ENCODE measurements around the gene TCF4. TPM values are rescaled to one million over a fixed set of nuclear protein-coding genes. Genes with fewer than 3 reads are reported as not detected.
A peak's percentile ranks its signal among the peaks of the same experiment; 100 is the strongest.

The TCF4 gene
- total RNA-seq, 1 experiment from 2014 or later, result 104 TPM

GRCh38 chr18:55539240-55539639, 48.8 kb downstream of the TCF4 start:
- TF ChIP-seq ARID4B (CRISPR knock-in tag; IDR thresholded peaks at IDR 0.05; ENCODE audit: borderline replicate concordance) (no peak), ZNF396 (CRISPR knock-in tag; IDR thresholded peaks at IDR 0.05; ENCODE audit: borderline replicate concordance) (no peak), JAZF1 (CRISPR knock-in tag; IDR thresholded peaks at IDR 0.05) (no peak), IRF2 (CRISPR knock-in tag; IDR thresholded peaks at IDR 0.05; ENCODE audit: borderline replicate concordance, low read depth) (no peak), ZNF317 (CRISPR knock-in tag; IDR thresholded peaks at IDR 0.05; ENCODE audit: borderline replicate concordance, low read depth) (no peak)
- Mint-ChIP-seq H3K4me3 (no peak overlapping the region), H3K27ac (peak overlapping the region; percentile 71; the same call in 1 of the 2 replicates), H3K27me3 (ENCODE audit: low read depth) (no peaks in the 10 kb centered on the region), H3K4me1 (peaks cover 65% of the 10 kb centered on the region), H3K9me3 (no peaks in the 10 kb centered on the region), H3K36me3 (no peaks in the 10 kb centered on the region)
- ChIA-PET POLR2A (no interaction called here), CTCF (interaction anchor here (1.1 kb wide), 1 partner anchor 155 kb away, joined by 3 read pairs; no protein-coding TSS in a partner anchor)
- ATAC-seq, result no peak
- no peak for DNase-seq (ENCODE audit: low spot score)

- ChIA-PET POLR2A (no interaction called here), CTCF (interaction anchor here (1.9 kb wide), 1 partner anchor 14 kb away, joined by 4 read pairs; no protein-coding TSS in a partner anchor)
- Mint-ChIP-seq H3K9me3 (no peaks in the 10 kb centered on the region), H3K4me3 (no peak overlapping the region), H3K4me1 (peaks cover 78% of the 10 kb centered on the region), H3K27ac (peak overlapping the region; percentile 3; the same call in 1 of the 2 replicates), H3K27me3 (ENCODE audit: low read depth) (no peaks in the 10 kb centered on the region), H3K36me3 (no peaks in the 10 kb centered on the region)
- ATAC-seq (no peak), DNase-seq (ENCODE audit: low spot score) (no peak)
- TF ChIP-seq MLX (CRISPR knock-in tag; IDR thresholded peaks at IDR 0.05), result no peak
- no peak for TF ChIP-seq MXD4 (CRISPR knock-in tag; IDR thresholded peaks at IDR 0.05; ENCODE audit: borderline replicate concordance)
- no peak for TF ChIP-seq SMAD3 (CRISPR knock-in tag; IDR thresholded peaks at IDR 0.05; ENCODE audit: borderline replicate concordance)
- no peak for TF ChIP-seq ATF3 (CRISPR knock-in tag; conservative IDR thresholded peaks at IDR 0.05)
- no peak for TF ChIP-seq CTCF (IDR thresholded peaks at IDR 0.05)
- no peak for TF ChIP-seq ZNF671 (CRISPR knock-in tag; IDR thresholded peaks at IDR 0.05)
- no peak for TF ChIP-seq OVOL2 (CRISPR knock-in tag; IDR thresholded peaks at IDR 0.05; ENCODE audit: borderline replicate concordance)
- TF ChIP-seq E2F1 (CRISPR knock-in tag; IDR thresholded peaks at IDR 0.05), result no peak
- no peak for TF ChIP-seq ATF2 (CRISPR knock-in tag; IDR thresholded peaks at IDR 0.05; ENCODE audit: borderline replicate concordance, low read depth)
- no peak for TF ChIP-seq NFATC4 (CRISPR knock-in tag; IDR thresholded peaks at IDR 0.05)
- no peak for TF ChIP-seq SMAD4 (CRISPR knock-in tag; IDR thresholded peaks at IDR 0.05)
- no peak for TF ChIP-seq ARID4B (CRISPR knock-in tag; IDR thresholded peaks at IDR 0.05; ENCODE audit: borderline replicate concordance)
- TF ChIP-seq ZNF416 (CRISPR knock-in tag; IDR thresholded peaks at IDR 0.05), result no peak
- TF ChIP-seq NR1H2 (CRISPR knock-in tag; IDR thresholded peaks at IDR 0.05), result no peak
Measured at GRCh38 chr18:55534996-55535395, 53.0 kb downstream of the TCF4 start.

Data from WTC11 (cell line).